IPS-NIHi11 (cell line): ENCODE results near the gene BABAM1.
A peak's percentile ranks its signal among the peaks of the same experiment; 100 is the strongest.

Source experiments
- DNase-seq: peaks from one replicate; pipeline ENCODE4 v3.0.0; 2012; ENCODE audit warnings: mixed read lengths, low spot score

The BABAM1 gene

GRCh38 chr19:17303940-17304267, 36.7 kb downstream of the BABAM1 start:
- DNase-seq = no peak

- DNase-seq = no peak
These were observed 37.4 kb downstream of the BABAM1 start for GRCh38 chr19:17304386-17305215.

- DNase-seq = no peak
These were observed 37.9 kb downstream of the BABAM1 start for GRCh38 chr19:17305216-17305516.

- DNase-seq = peak; percentile 74
These were observed 38.5 kb downstream of the BABAM1 start, which contains the start of gene MRPL34 for GRCh38 chr19:17305517-17306284. MRPL34 (plus strand) TSS chr19:17305872; CDS start chr19:17305893, 21 bp downstream.

GRCh38 chr19:17306285-17306714, 39.1 kb downstream of the BABAM1 start:
- DNase-seq = no peak

GRCh38 chr19:17307876-17308377, 40.7 kb downstream of the BABAM1 start:
- DNase-seq = no peak

GRCh38 chr19:17309198-17309964, 42.1 kb downstream of the BABAM1 start, which contains the start of gene DDA1:
DDA1 (plus strand) TSS chr19:17309563; CDS start chr19:17309655, 92 bp downstream.
- peak; percentile 98 for DNase-seq

GRCh38 chr19:17309965-17310461, 42.8 kb downstream of the BABAM1 start:
- no peak for DNase-seq

- DNase-seq = peak; percentile 15
These were observed 44.4 kb downstream of the BABAM1 start for GRCh38 chr19:17311455-17312188.

- DNase-seq = no peak
These were observed 45.2 kb downstream of the BABAM1 start for GRCh38 chr19:17312189-17313113.

GRCh38 chr19:17314007-17314593, 46.9 kb downstream of the BABAM1 start:
- no peak for DNase-seq

- DNase-seq = peak; percentile 5
These were observed 51.7 kb downstream of the BABAM1 start for GRCh38 chr19:17318966-17319365.

GRCh38 chr19:17319473-17320238, 52.4 kb downstream of the BABAM1 start:
- DNase-seq = no peak

- DNase-seq = no peak
These were observed 53.2 kb downstream of the BABAM1 start for GRCh38 chr19:17320435-17320834.

GRCh38 chr19:17321655-17322489, 54.6 kb downstream of the BABAM1 start:
- peak; percentile 8 for DNase-seq

- DNase-seq = no peak
These were observed 55.6 kb downstream of the BABAM1 start for GRCh38 chr19:17322854-17323253.

- DNase-seq = peak; percentile 31
These were observed 56.2 kb downstream of the BABAM1 start for GRCh38 chr19:17323300-17323963.

- DNase-seq = peak; percentile 28
These were observed 56.7 kb downstream of the BABAM1 start for GRCh38 chr19:17323964-17324332.
